ENCODE measurements around the gene TEX26. TPM values are rescaled to one million over a fixed set of nuclear protein-coding genes. Genes with fewer than 3 reads are reported as not detected.
A peak's percentile ranks its signal among the peaks of the same experiment; 100 is the strongest.

Gene TEX26
- total and polyA plus RNA-seq, 2 of the 4 experiments (the other 2 are of a cell fraction): not detected

GRCh38 chr13:31009166-31009565, 76.7 kb downstream of the TEX26 start:
- no peaks in the 10 kb centered on the region for H3K9me3 ChIP-seq (ENCODE audit: control insufficient read depth, insufficient read depth, low read length)
- no peak overlapping the region for H3K56ac ChIP-seq (ENCODE audit: extremely low read depth, insufficient read depth, low read length)
- no peak overlapping the region for H2BK120ac ChIP-seq (ENCODE audit: low read depth, low read length)
- no peak overlapping the region for H2BK5ac ChIP-seq (ENCODE audit: low read depth, low read length, poor library complexity, severe bottlenecking)
- H3K4me2 ChIP-seq (ENCODE audit: low read depth, low read length): no peak overlapping the region
- 92% methylated on average over 2 of the region's 5 CpGs; no CpG with 5 or more reads in 1 of the 2 experiments for WGBS, 2 experiments (ENCODE audit: extremely low coverage in 2 of 2, insufficient read length in 1 of 2)
- H2AK5ac ChIP-seq (ENCODE audit: low read depth, low read length): peak overlapping the region; percentile 35; the same call in 1 of the 2 replicates
- BruUV-seq (replicated peaks): no TSS peak
- ChIA-PET CTCF (no interaction called here), POLR2A (ENCODE audit: unreplicated experiment) (no interaction called here)
- no peak overlapping the region for H4K91ac ChIP-seq (ENCODE audit: insufficient read depth, low read depth, low read length)
- H3K9me1 ChIP-seq (ENCODE audit: insufficient read depth, low read length): 0 out of 2 replicates have a peak, but pooled peaks cover 2% of the 10 kb centered on the region
- H2BK20ac ChIP-seq (ENCODE audit: low read depth, low read length): no peak overlapping the region
- no peak overlapping the region for H2AK9ac ChIP-seq (replicated peaks; ENCODE audit: low read depth, low read length, poor library complexity)
- no peak overlapping the region for H3K14ac ChIP-seq (replicated peaks; ENCODE audit: low read depth, low read length)
- H3K36me3 ChIP-seq (ENCODE audit: control insufficient read depth, insufficient read depth, low read length): no peaks in the 10 kb centered on the region
- H3K4me1 ChIP-seq (ENCODE audit: control insufficient read depth, insufficient read depth, low read length): no peaks in the 10 kb centered on the region; the same call in 1 of the 2 replicates
- no peak overlapping the region for H3K9ac ChIP-seq (ENCODE audit: low read depth, low read length)
- no peak overlapping the region for H2AFZ ChIP-seq (replicated peaks; ENCODE audit: low read length, poor library complexity)
- H4K20me1 ChIP-seq (ENCODE audit: insufficient read depth, low read length): no peaks in the 10 kb centered on the region
- no peak overlapping the region for H3K4me3 ChIP-seq (ENCODE audit: insufficient read depth, low read depth, low read length)
- intact Hi-C loops (cut with micrococcal nuclease): no loop called here
- peaks cover 2% of the 10 kb centered on the region; the same call in 1 of the 2 replicates for H3K27me3 ChIP-seq (ENCODE audit: control insufficient read depth, insufficient read depth, low read length)
- H3K79me1 ChIP-seq (ENCODE audit: low read depth in 1 of 2, low read length in 2 of 2): no peaks in the 10 kb centered on the region
- no peak for TF ChIP-seq RFX5 (IDR thresholded peaks at IDR 0.05; ENCODE audit: low read depth, low read length)
- no peak for TF ChIP-seq RCOR1 (IDR thresholded peaks at IDR 0.05; ENCODE audit: insufficient replicate concordance, low read length)
- TF ChIP-seq NFE2L2 (IDR thresholded peaks at IDR 0.05; ENCODE audit: low read depth, low read length): no peak
- no peak for TF ChIP-seq SMC3 (IDR thresholded peaks at IDR 0.05; ENCODE audit: low read depth, low read length)
- no peak for TF ChIP-seq CHD1 (IDR thresholded peaks at IDR 0.05; ENCODE audit: low read depth, low read length)
- no peak for TF ChIP-seq RAD21 (IDR thresholded peaks at IDR 0.05; ENCODE audit: low read length)
- no peak for TF ChIP-seq USF2 (IDR thresholded peaks at IDR 0.05; ENCODE audit: low read depth, low read length)
- no peak for TF ChIP-seq MAZ (IDR thresholded peaks at IDR 0.05; ENCODE audit: borderline replicate concordance, low read depth, low read length)
- TF ChIP-seq ELK1 (IDR thresholded peaks at IDR 0.05; ENCODE audit: borderline replicate concordance, low read depth, low read length): no peak
- no peak for TF ChIP-seq POLR2A (IDR thresholded peaks at IDR 0.05; ENCODE audit: low read depth, low read length)
- TF ChIP-seq CTCF (conservative IDR thresholded peaks at IDR 0.05; ENCODE audit: low read depth, low read length): no peak
- TF ChIP-seq CEBPB (IDR thresholded peaks at IDR 0.05; ENCODE audit: low read depth, low read length): no peak
- H4K5ac ChIP-seq (ENCODE audit: low read depth, low read length): no peak overlapping the region
- in situ Hi-C loops (cut with MboI; ENCODE audit: low sequenced_read_pairs): no loop called here
- dilution Hi-C loops (cut with HindIII; ENCODE audit: low sequenced_read_pairs, unreplicated experiment): no loop called here
- peak overlapping the region; percentile 2; the same call in 1 of the 3 replicates for H2BK15ac ChIP-seq (ENCODE audit: low read depth, low read length)
- no peak for ATAC-seq (ENCODE audit: low read depth)
- DNase-seq: no peak
- no peak overlapping the region for H3K4ac ChIP-seq (ENCODE audit: low read depth, low read length)
- H4K8ac ChIP-seq (ENCODE audit: low read depth in 2 of 2, low read length in 2 of 2): no peak overlapping the region
- H3K27ac ChIP-seq (ENCODE audit: insufficient read depth, low read length): no peak overlapping the region
- no peak overlapping the region for H3K18ac ChIP-seq (ENCODE audit: low read depth, low read length)
- no peak overlapping the region; the same call in 1 of the 2 replicates for H3K23ac ChIP-seq (ENCODE audit: low read depth, low read length)

All from IMR-90 (cell line).